Inflammatory macrophage treated with lipopolysaccharide for 1 hour (primary cell): Measurements from ENCODE around the gene MDN1.
A peak's percentile ranks its signal among the peaks of the same experiment; 100 is the strongest.
"Not testable (repeated sequence)": the region's sequence is repeated elsewhere in the genome, so short reads cannot be mapped to it uniquely, and the experiment has no call there.

Experiments
- DNase-seq, 2 donors: peaks; one replicate each; pipeline ENCODE4 v3.0.0-alpha.2; 2020 to 2022

The MDN1 gene

GRCh38 chr6:89750338-89750737 is 69.3 kb downstream of the MDN1 start:
- DNase-seq = no peak

DNA sequence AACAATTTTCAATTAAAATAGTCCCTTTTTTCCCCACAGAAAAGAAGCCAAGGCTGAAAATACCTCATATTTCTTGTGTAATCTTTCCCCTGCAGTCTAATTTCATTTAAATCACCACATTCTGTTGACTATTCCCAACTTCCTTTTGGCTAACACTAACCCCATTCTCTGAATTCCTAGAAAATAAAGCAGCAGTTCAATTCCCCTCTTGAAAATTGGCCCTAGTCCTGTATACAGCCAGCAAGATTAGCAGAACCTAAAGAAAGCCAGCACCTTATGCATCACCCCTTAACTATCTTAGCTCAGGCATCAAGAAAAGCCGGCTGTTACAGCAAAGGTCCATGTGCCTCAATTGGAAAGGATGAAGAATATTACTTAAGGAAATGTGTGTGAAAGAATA is 69.7 kb downstream of the MDN1 start:
- DNase-seq = no peak

DNA sequence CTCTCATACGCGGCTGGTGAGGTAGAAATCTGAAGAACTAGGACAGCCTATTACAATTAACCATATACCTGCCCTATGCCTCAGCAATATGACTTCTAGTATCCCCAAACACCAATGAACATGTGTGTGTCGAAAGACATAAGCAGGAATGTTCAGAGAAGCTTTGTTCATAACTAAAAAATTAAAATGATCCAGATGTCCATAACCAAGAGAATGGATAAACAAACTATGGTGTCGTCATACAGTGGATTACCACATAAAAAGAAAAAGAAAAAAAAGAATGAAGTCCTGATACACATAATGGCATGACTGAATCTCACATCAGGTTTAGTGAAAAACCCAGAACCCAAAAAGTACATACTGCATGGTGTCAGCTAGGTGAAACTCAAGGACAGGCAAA is 73.9 kb downstream of the MDN1 start:
- DNase-seq = no peak

DNA sequence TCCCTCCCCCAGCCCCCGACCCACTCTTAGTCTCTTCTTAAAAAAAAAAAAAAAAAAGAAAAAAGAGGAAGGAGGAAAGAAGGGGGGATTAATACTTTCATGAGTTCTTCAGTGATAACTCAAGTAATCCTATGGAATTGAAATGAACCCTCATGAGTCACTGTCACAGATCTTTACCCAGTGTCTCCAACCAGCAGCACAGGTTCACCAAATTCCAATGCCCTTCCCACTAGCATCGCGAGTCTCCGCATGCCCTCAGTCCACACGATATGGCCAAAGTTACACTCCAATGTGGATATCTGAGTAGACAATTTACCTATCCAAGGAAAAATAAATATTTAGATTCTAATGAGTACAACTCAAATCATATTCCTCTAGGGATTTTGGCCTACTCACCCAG is 74.5 kb downstream of the MDN1 start:
- no peak for DNase-seq

DNA sequence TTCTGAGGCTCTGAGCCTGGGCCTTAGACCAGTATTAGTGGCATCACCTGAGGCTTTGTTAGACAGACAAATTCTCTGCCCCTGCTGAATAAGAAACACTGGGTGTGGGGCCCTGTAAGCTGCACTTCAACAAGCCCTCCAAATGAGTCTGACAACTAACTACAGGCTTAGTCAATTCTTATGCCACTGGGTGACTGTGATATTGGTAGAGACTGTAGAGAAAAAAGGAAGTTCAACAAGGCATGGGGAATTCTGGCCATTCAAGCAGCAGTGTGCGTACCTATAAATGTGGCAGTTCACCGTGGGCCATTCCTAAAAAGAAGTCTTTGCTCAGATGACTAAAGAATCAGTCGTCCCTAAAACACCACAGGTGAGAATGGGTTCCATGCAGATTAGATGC is 82.7 kb downstream of the MDN1 start:
- DNase-seq = peak; percentile 21 to 26

- no peak for DNase-seq
These were observed 85.1 kb downstream of the MDN1 start for GRCh38 chr6:89734526-89734925.

GRCh38 chr6:89731924-89732567 is 87.5 kb downstream of the MDN1 start:
- no peak for DNase-seq

GRCh38 chr6:89731262-89731661 is 88.3 kb downstream of the MDN1 start:
- not testable (repeated sequence) for DNase-seq

DNA sequence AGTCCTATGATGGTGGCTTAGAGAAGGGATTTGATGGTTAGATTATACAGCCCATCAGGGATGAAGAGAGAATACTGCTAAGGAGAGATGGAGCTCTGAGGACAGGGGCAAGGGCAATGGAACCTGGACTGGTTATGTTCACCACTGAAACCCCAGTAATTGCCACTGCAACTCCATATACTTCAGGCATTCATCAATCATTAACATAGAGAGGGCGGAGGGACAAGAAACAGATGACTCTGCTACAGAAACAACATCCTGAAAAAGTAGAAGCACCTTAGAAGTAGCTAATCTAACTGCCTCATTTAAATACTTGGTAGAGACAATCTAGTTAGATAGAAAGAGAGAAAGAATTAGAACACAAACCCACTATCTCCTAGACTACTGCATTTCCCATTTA is 89.8 kb downstream of the MDN1 start:
- no peak for DNase-seq

DNA sequence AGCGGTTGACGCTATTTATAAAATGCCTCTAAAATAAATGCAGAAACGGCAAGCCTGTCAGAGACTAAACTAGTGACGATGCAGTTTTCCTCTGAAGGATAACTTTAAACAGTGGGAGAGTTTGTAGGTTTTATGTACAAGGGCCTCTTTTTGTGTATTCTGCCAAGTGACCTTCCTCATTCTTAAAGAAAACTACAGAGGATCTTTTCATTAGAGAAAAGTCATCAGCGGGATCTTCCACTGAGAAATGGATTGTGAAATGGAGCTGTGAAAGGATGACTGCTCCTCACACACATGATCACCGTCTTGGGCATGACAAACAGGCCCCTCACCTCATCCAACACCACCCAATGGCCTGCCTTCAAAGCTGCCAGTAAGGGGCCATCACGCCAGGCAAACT is 92.1 kb downstream of the MDN1 start:
- no peak for DNase-seq

DNA sequence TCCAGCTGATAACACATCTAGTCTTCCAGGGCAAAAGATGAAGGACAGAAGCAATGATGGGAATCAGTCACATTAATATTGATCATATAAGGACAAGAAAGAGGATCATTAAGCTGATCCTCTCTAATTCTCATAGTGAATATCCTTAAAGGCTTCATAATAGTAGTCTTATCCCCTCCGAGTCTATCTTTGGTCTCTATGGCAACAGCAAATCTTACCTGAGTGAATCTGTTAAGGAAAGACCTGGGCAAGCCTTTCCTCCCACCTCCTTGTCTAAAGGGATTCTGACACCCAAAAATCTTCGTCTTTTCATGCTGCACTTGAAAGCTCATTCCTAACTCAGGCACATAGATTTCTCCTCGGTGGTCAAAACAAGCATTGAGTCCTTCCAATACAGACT is 94.6 kb downstream of the MDN1 start:
- no peak for DNase-seq

GRCh38 chr6:89723046-89723445 is 96.5 kb downstream of the MDN1 start:
- no peak for DNase-seq

GRCh38 chr6:89716532-89716931 is 103.1 kb downstream of the MDN1 start:
- DNase-seq = no peak

GRCh38 chr6:89711801-89712200 is 107.8 kb downstream of the MDN1 start:
- no peak for DNase-seq

DNA sequence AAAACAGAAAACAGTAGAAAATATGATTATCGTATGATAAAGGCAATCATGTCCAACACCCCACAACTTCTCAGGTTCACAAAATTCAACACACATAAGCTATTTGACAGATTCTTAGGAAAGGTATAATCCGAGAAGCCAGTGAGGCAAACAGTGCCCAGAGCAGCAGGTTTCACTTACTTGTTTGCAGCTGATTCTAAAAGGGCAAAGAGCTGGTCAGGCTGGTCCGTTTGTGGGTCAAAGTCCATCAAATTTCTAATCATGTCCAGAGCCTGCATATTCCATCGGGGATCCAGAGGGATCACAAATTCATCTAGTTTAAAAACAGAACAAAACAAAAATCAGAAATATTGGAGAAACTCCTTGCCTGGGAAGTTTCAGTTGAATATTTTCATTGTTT is 111.3 kb downstream of the MDN1 start:
- no peak for DNase-seq

GRCh38 chr6:89707766-89708165 is 111.8 kb downstream of the MDN1 start:
- no peak for DNase-seq

DNA sequence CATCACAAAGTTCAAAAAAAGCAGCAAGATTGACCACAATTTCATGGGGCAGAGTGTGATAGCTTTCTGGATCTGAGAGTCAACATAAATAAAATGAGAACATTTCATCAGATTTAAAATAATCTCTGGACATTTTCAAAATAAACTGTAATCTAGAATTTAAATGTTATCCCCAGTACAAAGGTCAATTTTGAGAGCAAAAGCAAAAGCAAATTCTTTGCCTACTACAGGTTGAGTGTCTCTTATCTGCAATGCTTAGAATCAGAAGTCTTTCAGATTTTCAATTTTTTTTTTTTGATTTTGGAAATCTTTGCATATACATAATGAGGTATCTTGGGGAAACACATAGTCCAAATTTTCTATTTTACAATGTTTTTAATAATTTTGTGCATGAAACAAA is 113.5 kb downstream of the MDN1 start:
- DNase-seq = no peak

GRCh38 chr6:89703292-89703691 is 116.3 kb downstream of the MDN1 start:
- no peak for DNase-seq

DNA sequence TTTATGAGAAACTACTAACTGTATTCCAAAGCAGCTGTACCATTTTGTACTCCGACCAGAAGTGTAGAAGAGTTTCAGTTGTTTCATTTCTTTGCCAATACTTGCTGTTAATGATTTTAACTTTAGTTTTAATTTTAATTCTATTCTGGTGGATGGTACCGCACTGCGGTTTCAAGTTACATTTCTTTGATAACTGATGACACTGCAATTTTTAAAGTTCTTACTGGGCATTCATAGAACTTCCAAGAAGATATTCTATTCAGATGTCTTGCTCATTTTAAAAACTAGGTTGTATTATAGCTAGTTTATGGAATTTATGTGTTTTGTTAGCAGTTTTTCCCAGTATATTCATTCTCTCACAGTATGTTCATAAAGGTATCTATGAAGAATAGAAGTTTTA is 117.2 kb downstream of the MDN1 start:
- no peak for DNase-seq

DNA sequence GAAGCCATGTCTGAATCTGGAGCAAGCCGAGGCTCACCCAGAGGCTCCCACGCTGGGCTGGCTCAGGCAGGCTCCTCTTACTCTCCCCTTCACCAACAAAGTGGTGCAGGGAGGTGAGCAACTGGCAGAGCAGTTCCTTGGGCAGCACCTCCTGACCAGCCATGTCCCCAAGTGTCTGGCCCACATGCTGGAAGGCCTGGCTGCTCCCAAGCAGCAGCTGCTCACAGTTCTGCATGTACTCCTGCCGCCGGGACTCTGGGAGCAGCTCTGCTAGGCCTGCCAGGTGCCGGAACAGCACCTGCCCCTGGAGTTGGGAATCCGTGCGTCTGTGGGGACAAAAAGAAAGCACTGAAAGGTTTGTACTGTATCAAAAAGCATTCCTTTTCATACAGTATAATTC is 123.9 kb downstream of the MDN1 start:
- DNase-seq = no peak

DNA sequence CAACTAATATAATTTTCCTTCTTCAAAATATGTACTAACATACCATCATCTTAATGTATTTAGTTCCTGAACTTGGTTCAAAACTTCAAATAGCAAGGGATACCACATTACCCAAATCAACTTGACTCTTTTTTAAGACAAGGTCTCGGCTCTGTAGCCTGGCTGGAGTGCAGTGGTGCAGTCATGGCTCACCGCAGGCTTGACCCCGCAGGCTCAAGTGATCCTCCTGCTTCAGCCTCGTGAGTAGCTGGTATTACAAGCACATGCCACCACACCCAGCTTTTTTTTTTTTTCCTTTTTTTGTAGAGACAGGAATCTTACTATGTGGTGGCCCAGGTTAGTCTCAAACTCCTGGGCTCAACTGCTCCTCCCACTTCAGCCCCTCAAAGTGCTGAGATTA is 125.2 kb downstream of the MDN1 start:
- DNase-seq = no peak

DNA sequence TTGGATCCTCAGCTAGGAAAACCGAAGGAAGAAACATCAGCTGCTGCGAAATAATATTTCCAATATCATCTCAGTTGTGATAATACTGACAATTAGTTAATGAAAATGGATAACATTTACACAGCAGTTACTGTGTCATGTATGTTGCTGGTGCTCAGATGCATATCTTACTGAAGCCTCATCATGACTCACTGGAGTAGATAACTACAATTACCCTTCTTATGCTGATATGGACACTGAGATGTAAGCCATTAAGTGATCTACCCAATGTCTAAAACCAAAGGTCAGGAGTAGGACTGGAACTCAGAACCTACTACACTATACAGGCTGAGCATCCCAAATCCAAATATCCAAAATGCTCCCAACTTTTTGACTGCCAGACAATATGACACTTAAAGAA is 126.4 kb downstream of the MDN1 start:
- no peak for DNase-seq

GRCh38 chr6:89692256-89692655 is 127.3 kb downstream of the MDN1 start:
- no peak for DNase-seq

DNA sequence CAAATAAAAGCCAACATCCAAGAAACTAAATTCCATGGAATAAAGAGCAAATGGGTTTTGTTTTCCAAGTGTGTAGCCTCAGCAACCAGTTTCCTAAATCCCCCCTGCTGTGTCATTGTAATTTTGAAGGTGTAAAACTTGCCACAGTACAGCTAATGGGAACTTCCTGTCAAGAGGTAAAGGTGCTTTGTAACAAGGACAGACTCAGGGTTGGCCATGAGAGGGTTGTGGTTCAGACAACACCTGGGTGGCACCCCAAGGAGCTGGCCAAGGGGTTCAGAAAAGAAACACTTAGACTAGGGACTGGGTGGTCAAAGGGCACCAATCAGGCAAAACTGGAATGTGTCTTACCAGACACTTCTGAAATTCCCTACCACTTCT is 128.7 kb downstream of the MDN1 start:
- no peak for DNase-seq

GRCh38 chr6:89689732-89690131 is 129.9 kb downstream of the MDN1 start:
- DNase-seq = peak; percentile 20 to 25

GRCh38 chr6:89688328-89688727 is 131.3 kb downstream of the MDN1 start:
- DNase-seq = no peak
